Measurements from ENCODE around the gene PRKCE. TPM values are rescaled to one million over a fixed set of nuclear protein-coding genes. Genes with fewer than 3 reads are reported as not detected.
"Not testable (repeated sequence)": the region's sequence is repeated elsewhere in the genome, so short reads cannot be mapped to it uniquely, and the experiment has no call there.

The PRKCE gene
- total RNA-seq, 2 donors from 2014 or later = 7.2 to 25.4 TPM

- TF ChIP-seq POLR2A (IDR thresholded peaks at IDR 0.05) (no peak), POLR2AphosphoS5 (IDR thresholded peaks at IDR 0.05) (no peak)
- TF ChIP-seq, protein P1, sequence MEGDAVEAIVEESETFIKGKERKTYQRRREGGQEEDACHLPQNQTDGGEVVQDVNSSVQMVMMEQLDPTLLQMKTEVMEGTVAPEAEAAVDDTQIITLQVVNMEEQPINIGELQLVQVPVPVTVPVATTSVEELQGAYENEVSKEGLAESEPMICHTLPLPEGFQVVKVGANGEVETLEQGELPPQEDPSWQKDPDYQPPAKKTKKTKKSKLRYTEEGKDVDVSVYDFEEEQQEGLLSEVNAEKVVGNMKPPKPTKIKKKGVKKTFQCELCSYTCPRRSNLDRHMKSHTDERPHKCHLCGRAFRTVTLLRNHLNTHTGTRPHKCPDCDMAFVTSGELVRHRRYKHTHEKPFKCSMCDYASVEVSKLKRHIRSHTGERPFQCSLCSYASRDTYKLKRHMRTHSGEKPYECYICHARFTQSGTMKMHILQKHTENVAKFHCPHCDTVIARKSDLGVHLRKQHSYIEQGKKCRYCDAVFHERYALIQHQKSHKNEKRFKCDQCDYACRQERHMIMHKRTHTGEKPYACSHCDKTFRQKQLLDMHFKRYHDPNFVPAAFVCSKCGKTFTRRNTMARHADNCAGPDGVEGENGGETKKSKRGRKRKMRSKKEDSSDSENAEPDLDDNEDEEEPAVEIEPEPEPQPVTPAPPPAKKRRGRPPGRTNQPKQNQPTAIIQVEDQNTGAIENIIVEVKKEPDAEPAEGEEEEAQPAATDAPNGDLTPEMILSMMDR (IDR thresholded peaks at IDR 0.05) = no peak
- DNase-seq (ENCODE audit: low spot score) = no peak
- intact Hi-C loops (cut with DNase I) = no loop called here
- H3K4me1 ChIP-seq (replicated peaks) = no peaks in the 10 kb centered on the region
- WGBS = 81% methylated on average over 4 of the region's 4 CpGs
- H3K4me3 ChIP-seq = no peak overlapping the region
- no peak overlapping the region for H3K27ac ChIP-seq
- no peaks in the 10 kb centered on the region for H3K9me3 ChIP-seq
- no peaks in the 10 kb centered on the region for H3K27me3 ChIP-seq (replicated peaks; ENCODE audit: insufficient read depth)
- no peaks in the 10 kb centered on the region for H3K36me3 ChIP-seq
Observed at GRCh38 chr2:45713136-45713535, 61.7 kb downstream of the PRKCE start.

- Histone ChIP-seq H3K27ac (no peak overlapping the region), H3K9me3 (no peaks in the 10 kb centered on the region), H3K36me3 (no peaks in the 10 kb centered on the region), H3K4me1 (replicated peaks) (no peaks in the 10 kb centered on the region), H3K27me3 (replicated peaks; ENCODE audit: insufficient read depth) (no peaks in the 10 kb centered on the region), H3K4me3 (no peak overlapping the region)
- no peak for DNase-seq (ENCODE audit: low spot score)
- TF ChIP-seq, protein P1 (IDR thresholded peaks at IDR 0.05) = no peak
- TF ChIP-seq POLR2A (IDR thresholded peaks at IDR 0.05) = no peak
- TF ChIP-seq POLR2AphosphoS5 (IDR thresholded peaks at IDR 0.05) = no peak
- intact Hi-C loops (cut with DNase I) = no loop called here
Observed at GRCh38 chr2:45713591-45713990, 62.1 kb downstream of the PRKCE start.

- TF ChIP-seq POLR2AphosphoS5 (IDR thresholded peaks at IDR 0.05) (no peak), POLR2A (IDR thresholded peaks at IDR 0.05) (no peak)
- TF ChIP-seq, protein P1 (IDR thresholded peaks at IDR 0.05) = no peak
Observed at GRCh38 chr2:45714679-45715078, 63.2 kb downstream of the PRKCE start.

DNA sequence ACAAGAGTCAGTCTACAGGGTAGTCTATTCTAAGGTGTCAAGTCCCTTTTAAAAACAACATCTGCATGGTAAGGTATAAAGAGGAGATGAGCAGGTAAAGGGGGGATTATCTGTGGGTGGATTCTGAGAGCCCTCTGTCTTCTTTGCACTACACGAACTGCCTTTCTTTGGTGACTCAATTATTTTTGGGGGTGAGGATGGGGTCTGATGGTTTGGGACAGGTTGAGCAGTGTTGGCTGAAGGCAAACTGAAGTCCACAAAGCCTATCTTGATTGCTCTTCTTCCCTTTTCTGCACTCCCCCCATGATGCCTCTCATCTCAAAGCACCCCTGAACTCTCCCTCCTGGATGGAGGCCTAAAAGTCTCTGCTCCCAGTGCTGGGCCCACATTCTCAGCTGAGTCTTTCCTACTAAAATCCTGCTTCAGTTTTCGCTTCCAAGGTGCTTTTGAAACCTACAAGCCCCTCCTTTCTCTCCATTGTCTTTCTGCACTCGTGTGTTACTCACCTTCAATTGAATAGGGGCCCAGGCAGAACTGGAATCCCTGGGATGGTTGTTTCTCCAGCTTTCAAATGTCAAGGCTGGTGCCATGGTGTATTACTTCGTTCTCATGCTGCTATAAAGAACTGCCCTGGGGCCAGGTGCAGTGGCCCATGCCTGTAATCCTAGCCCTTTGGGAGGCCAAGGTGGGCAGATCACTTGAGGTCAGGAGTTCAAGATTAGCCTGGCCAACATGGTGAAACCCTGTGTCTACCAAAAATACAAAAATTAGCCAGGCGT, 64.3 kb downstream of the PRKCE start:
- no peak overlapping the region for H3K27ac ChIP-seq
- H3K36me3 ChIP-seq = no peaks in the 10 kb centered on the region
- no peaks in the 10 kb centered on the region for H3K4me1 ChIP-seq (replicated peaks)
- H3K9me3 ChIP-seq = no peaks in the 10 kb centered on the region
- H3K4me3 ChIP-seq = no peak overlapping the region
- DNase-seq (ENCODE audit: low spot score) = no peak
- no peak for TF ChIP-seq POLR2AphosphoS5 (IDR thresholded peaks at IDR 0.05)
- no peak for TF ChIP-seq POLR2A (IDR thresholded peaks at IDR 0.05)
- TF ChIP-seq, protein P1 (IDR thresholded peaks at IDR 0.05) = no peak
- no peaks in the 10 kb centered on the region for H3K27me3 ChIP-seq (replicated peaks; ENCODE audit: insufficient read depth)
- 66% methylated on average over 5 of the region's 5 CpGs for WGBS
- intact Hi-C loops (cut with DNase I) = no loop called here

More at GRCh38 chr2:45714679-45715078, 63.2 kb downstream of the PRKCE start:
- no peak for DNase-seq (ENCODE audit: low spot score)
- H3K36me3 ChIP-seq = no peaks in the 10 kb centered on the region
- no peaks in the 10 kb centered on the region for H3K9me3 ChIP-seq
- no peak overlapping the region for H3K4me3 ChIP-seq
- no peaks in the 10 kb centered on the region for H3K4me1 ChIP-seq (replicated peaks)
- no peak overlapping the region for H3K27ac ChIP-seq
- WGBS = 93% methylated on average over 3 of the region's 3 CpGs
- H3K27me3 ChIP-seq (replicated peaks; ENCODE audit: insufficient read depth) = no peaks in the 10 kb centered on the region
- intact Hi-C loops (cut with DNase I) = no loop called here

- H3K27ac ChIP-seq; intact Hi-C loops (cut with DNase I); DNase-seq (ENCODE audit: low spot score); H3K36me3 ChIP-seq; H3K27me3 ChIP-seq (replicated peaks; ENCODE audit: insufficient read depth); H3K4me1 ChIP-seq (replicated peaks); H3K4me3 ChIP-seq; H3K9me3 ChIP-seq: not testable (repeated sequence)
- WGBS = 87% methylated on average over 1 of the region's 1 CpG
Observed at GRCh38 chr2:45716432-45716831, 65.0 kb downstream of the PRKCE start.
